ENCODE measurements around the gene GHRL.

DNA sequence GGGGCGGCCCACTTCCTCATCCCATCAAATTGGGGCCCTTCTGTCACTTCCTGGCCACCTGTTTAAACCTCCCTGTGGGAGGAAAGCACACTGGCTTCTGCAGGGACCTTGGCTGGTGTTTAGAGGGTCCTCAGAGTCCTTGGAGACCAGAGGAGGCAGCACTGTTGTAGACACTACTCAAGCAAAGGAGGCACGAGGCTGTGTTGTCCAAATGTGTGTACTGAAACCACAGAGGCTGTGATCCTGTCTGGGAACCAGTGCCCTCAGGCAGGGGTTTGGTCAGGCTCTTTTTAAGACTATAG lies 40.6 kb upstream of the GHRL start:
- TF ChIP-seq, protein P1, sequence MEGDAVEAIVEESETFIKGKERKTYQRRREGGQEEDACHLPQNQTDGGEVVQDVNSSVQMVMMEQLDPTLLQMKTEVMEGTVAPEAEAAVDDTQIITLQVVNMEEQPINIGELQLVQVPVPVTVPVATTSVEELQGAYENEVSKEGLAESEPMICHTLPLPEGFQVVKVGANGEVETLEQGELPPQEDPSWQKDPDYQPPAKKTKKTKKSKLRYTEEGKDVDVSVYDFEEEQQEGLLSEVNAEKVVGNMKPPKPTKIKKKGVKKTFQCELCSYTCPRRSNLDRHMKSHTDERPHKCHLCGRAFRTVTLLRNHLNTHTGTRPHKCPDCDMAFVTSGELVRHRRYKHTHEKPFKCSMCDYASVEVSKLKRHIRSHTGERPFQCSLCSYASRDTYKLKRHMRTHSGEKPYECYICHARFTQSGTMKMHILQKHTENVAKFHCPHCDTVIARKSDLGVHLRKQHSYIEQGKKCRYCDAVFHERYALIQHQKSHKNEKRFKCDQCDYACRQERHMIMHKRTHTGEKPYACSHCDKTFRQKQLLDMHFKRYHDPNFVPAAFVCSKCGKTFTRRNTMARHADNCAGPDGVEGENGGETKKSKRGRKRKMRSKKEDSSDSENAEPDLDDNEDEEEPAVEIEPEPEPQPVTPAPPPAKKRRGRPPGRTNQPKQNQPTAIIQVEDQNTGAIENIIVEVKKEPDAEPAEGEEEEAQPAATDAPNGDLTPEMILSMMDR (IDR thresholded peaks at IDR 0.05) = no peak
- no peak for TF ChIP-seq POLR2A (IDR thresholded peaks at IDR 0.05)
- no peak for TF ChIP-seq EP300 (IDR thresholded peaks at IDR 0.05; ENCODE audit: low read depth)
